Muscle layer of duodenum (tissue), 2 donors: Measurements from ENCODE around the gene FIBIN.
A peak's percentile ranks its signal among the peaks of the same experiment; 100 is the strongest.
"Not testable (repeated sequence)": the region's sequence is repeated elsewhere in the genome, so short reads cannot be mapped to it uniquely, and the experiment has no call there.

Experiments used
- H3K27ac ChIP-seq: one replicate; pipeline ENCODE4 v1.7.0; 2013; ENCODE audit warnings: mild to moderate bottlenecking, low read length
- H3K27me3 ChIP-seq: one replicate; pipeline ENCODE4 v1.7.0; 2013; ENCODE audit warnings: low read depth, mild to moderate bottlenecking, control low read depth, low read length
- H3K36me3 ChIP-seq, 2 donors: one replicate each; pipeline ENCODE4 v1.7.0; 2013; ENCODE audit warnings: low read length in 2 of 2, control low read depth in 1 of 2, mild to moderate bottlenecking in 1 of 2; ENCODE audit not compliant: insufficient read depth in 2 of 2, control insufficient read depth in 1 of 2
- H3K4me1 ChIP-seq, 2 donors: one replicate each; pipeline ENCODE4 v1.7.0; 2013; ENCODE audit warnings: low read length in 2 of 2, mild to moderate bottlenecking in 2 of 2, control low read depth in 1 of 2, moderate library complexity in 1 of 2; ENCODE audit not compliant: insufficient read depth in 2 of 2, control insufficient read depth in 1 of 2
- H3K4me3 ChIP-seq, 2 donors: one replicate each; pipeline ENCODE4 v1.7.0; 2013; ENCODE audit warnings: low read length in 2 of 2, low read depth in 1 of 2, mild to moderate bottlenecking in 1 of 2
- H3K9me3 ChIP-seq, 2 donors: one replicate each; pipeline ENCODE4 v1.7.0; 2013; ENCODE audit warnings: low read length in 2 of 2, control low read depth in 1 of 2, mild to moderate bottlenecking in 1 of 2; ENCODE audit not compliant: control insufficient read depth in 1 of 2
- donor health status: healthy.

The FIBIN gene

GRCh38 chr11:26983645-26984044 is 10.3 kb upstream of the FIBIN start:
- Histone ChIP-seq H3K27me3 (no peaks in the 10 kb centered on the region), H3K27ac (no peak overlapping the region), H3K36me3 (no peaks in the 10 kb centered on the region), H3K9me3 (peaks cover 0 to 3% of the 10 kb centered on the region in 2 donors), H3K4me3 (no peak overlapping the region), H3K4me1 (no peaks in the 10 kb centered on the region)

GRCh38 chr11:26985470-26985869 is 8.4 kb upstream of the FIBIN start:
- no peak overlapping the region for H3K27ac ChIP-seq
- no peaks in the 10 kb centered on the region for H3K36me3 ChIP-seq
- H3K9me3 ChIP-seq: peaks cover 0 to under 1% of the 10 kb centered on the region in 2 donors
- H3K4me1 ChIP-seq: no peaks in the 10 kb centered on the region
- no peaks in the 10 kb centered on the region for H3K27me3 ChIP-seq
- H3K4me3 ChIP-seq: no peak overlapping the region

GRCh38 chr11:26985943-26986342 is 8.0 kb upstream of the FIBIN start:
- no peaks in the 10 kb centered on the region for H3K36me3 ChIP-seq
- H3K4me1 ChIP-seq: no peaks in the 10 kb centered on the region
- no peaks in the 10 kb centered on the region for H3K27me3 ChIP-seq
- H3K4me3 ChIP-seq: no peak overlapping the region
- H3K27ac ChIP-seq: no peak overlapping the region
- H3K9me3 ChIP-seq: no peaks in the 10 kb centered on the region

- H3K4me3 ChIP-seq: no peak overlapping the region
- no peaks in the 10 kb centered on the region for H3K36me3 ChIP-seq
- H3K9me3 ChIP-seq: no peaks in the 10 kb centered on the region
- no peaks in the 10 kb centered on the region for H3K4me1 ChIP-seq
- H3K27me3 ChIP-seq: no peaks in the 10 kb centered on the region
- no peak overlapping the region for H3K27ac ChIP-seq
Measured at GRCh38 chr11:26987272-26987671, 6.6 kb upstream of the FIBIN start.

- Histone ChIP-seq H3K27me3 (no peaks in the 10 kb centered on the region), H3K36me3 (no peaks in the 10 kb centered on the region), H3K9me3 (no peaks in the 10 kb centered on the region), H3K4me3 (no peak overlapping the region), H3K27ac (no peak overlapping the region), H3K4me1 (no peaks in the 10 kb centered on the region)
Measured at GRCh38 chr11:26987731-26988130, 6.2 kb upstream of the FIBIN start.

GRCh38 chr11:26992031-26992541 is 1.8 kb upstream of the FIBIN start:
- H3K27ac ChIP-seq: peak overlapping the region; percentile 11
- no peaks in the 10 kb centered on the region for H3K27me3 ChIP-seq
- H3K36me3 ChIP-seq: no peaks in the 10 kb centered on the region
- H3K4me1 ChIP-seq: peaks cover 0 to 3% of the 10 kb centered on the region in 2 donors
- H3K4me3 ChIP-seq: no peak overlapping the region
- no peaks in the 10 kb centered on the region for H3K9me3 ChIP-seq

GRCh38 chr11:26994631-26995095 is 751 bp downstream of the FIBIN start:
- peaks cover 0 to 3% of the 10 kb centered on the region in 2 donors for H3K4me1 ChIP-seq
- peak overlapping the region; percentile 75 to 87 for H3K4me3 ChIP-seq
- no peaks in the 10 kb centered on the region for H3K9me3 ChIP-seq
- H3K36me3 ChIP-seq: no peaks in the 10 kb centered on the region
- peak overlapping the region; percentile 75 for H3K27ac ChIP-seq
- H3K27me3 ChIP-seq: no peaks in the 10 kb centered on the region

- H3K9me3 ChIP-seq: no peaks in the 10 kb centered on the region
- H3K4me1 ChIP-seq: peaks cover 0 to 3% of the 10 kb centered on the region in 2 donors
- no peaks in the 10 kb centered on the region for H3K36me3 ChIP-seq
- H3K27me3 ChIP-seq: no peaks in the 10 kb centered on the region
- H3K27ac ChIP-seq: peak overlapping the region; percentile 6
- H3K4me3 ChIP-seq: peak overlapping the region; percentile 75 to 87
Measured at GRCh38 chr11:26995701-26996460, 2.0 kb downstream of the FIBIN start.

- Histone ChIP-seq H3K36me3 (no peaks in the 10 kb centered on the region), H3K4me1 (peaks cover 0 to 3% of the 10 kb centered on the region in 2 donors), H3K9me3 (no peaks in the 10 kb centered on the region), H3K27me3 (no peaks in the 10 kb centered on the region), H3K27ac (peak overlapping the region; percentile 40), H3K4me3 (peak overlapping the region in 1 of 2 donors; percentile 87)
Measured at GRCh38 chr11:26997378-26997777, 3.5 kb downstream of the FIBIN start.

GRCh38 chr11:27001136-27001730 is 7.3 kb downstream of the FIBIN start:
- H3K4me1 ChIP-seq, H3K27me3 ChIP-seq, H3K36me3 ChIP-seq, H3K9me3 ChIP-seq, H3K27ac ChIP-seq, H3K4me3 ChIP-seq: not testable (repeated sequence)

GRCh38 chr11:27002431-27002830 is 8.5 kb downstream of the FIBIN start:
- H3K4me3 ChIP-seq: no peak overlapping the region
- H3K36me3 ChIP-seq: no peaks in the 10 kb centered on the region
- no peaks in the 10 kb centered on the region for H3K4me1 ChIP-seq
- H3K9me3 ChIP-seq: no peaks in the 10 kb centered on the region
- H3K27ac ChIP-seq: no peak overlapping the region
- H3K27me3 ChIP-seq: no peaks in the 10 kb centered on the region
